ENCODE results near the gene CCDC171.

CCDC171 gene

GRCh38 chr9:15606643-15607472, 54.0 kb downstream of the CCDC171 start:
- TF ChIP-seq CTCF (IDR thresholded peaks at IDR 0.05; ENCODE audit: control insufficient read depth, extremely low read depth, insufficient read depth): peak; percentile 47; the same call in 1 of the 2 replicates
- peak; percentile 21 for DNase-seq (ENCODE audit: low read depth)
- no peak overlapping the region for H3K4me3 ChIP-seq (ENCODE audit: low read depth, low read length)

GRCh38 chr9:15612962-15613361, 60.1 kb downstream of the CCDC171 start:
- no peak for TF ChIP-seq CTCF (IDR thresholded peaks at IDR 0.05; ENCODE audit: control insufficient read depth, extremely low read depth, insufficient read depth)
- DNase-seq (ENCODE audit: low read depth): no peak

GRCh38 chr9:15617782-15618181, 64.9 kb downstream of the CCDC171 start:
- H3K4me3 ChIP-seq (ENCODE audit: low read depth, low read length): no peak overlapping the region
- TF ChIP-seq CTCF (IDR thresholded peaks at IDR 0.05; ENCODE audit: control insufficient read depth, extremely low read depth, insufficient read depth): no peak
- DNase-seq (ENCODE audit: low read depth): no peak

More at GRCh38 chr9:15612962-15613361, 60.1 kb downstream of the CCDC171 start:
- H3K4me3 ChIP-seq (ENCODE audit: low read depth, low read length): no peak overlapping the region

- H3K4me3 ChIP-seq (ENCODE audit: low read depth, low read length): no peak overlapping the region
- TF ChIP-seq CTCF (IDR thresholded peaks at IDR 0.05; ENCODE audit: control insufficient read depth, extremely low read depth, insufficient read depth): no peak
- DNase-seq (ENCODE audit: low read depth): no peak
These were observed 65.9 kb downstream of the CCDC171 start for GRCh38 chr9:15618540-15619331.

- no peak for DNase-seq (ENCODE audit: low read depth)
- no peak overlapping the region for H3K4me3 ChIP-seq (ENCODE audit: low read depth, low read length)
- peak; percentile 59 for TF ChIP-seq CTCF (IDR thresholded peaks at IDR 0.05; ENCODE audit: control insufficient read depth, extremely low read depth, insufficient read depth)
These were observed 69.6 kb downstream of the CCDC171 start for GRCh38 chr9:15622318-15622971.

GRCh38 chr9:15635752-15636151, 82.9 kb downstream of the CCDC171 start:
- no peak for DNase-seq (ENCODE audit: low read depth)
- no peak overlapping the region for H3K4me3 ChIP-seq (ENCODE audit: low read depth, low read length)
- no peak for TF ChIP-seq CTCF (IDR thresholded peaks at IDR 0.05; ENCODE audit: control insufficient read depth, extremely low read depth, insufficient read depth)
